Astrocyte (in vitro differentiated cells and primary cell): Measurements from ENCODE around the gene MOB3C. TPM values are rescaled to one million over a fixed set of nuclear protein-coding genes. Genes with fewer than 3 reads are reported as not detected.

Source experiments
- total RNA-seq: library from RNA; stranded (reverse); gene quantifications from 2 replicates; pipeline ENCODE4 v1.2.1, GENCODE V29; 2021

Gene MOB3C
- total RNA-seq, 1 donor from 2014 or later: 4.8 TPM

Other genes starting within 250 kb of the MOB3C start
- gene FAAH, start 222.5 kb downstream of the MOB3C start, total RNA-seq: 1.2 and 1.9 TPM in 2 replicates
- gene DMBX1, start 127.0 kb downstream of the MOB3C start, total RNA-seq: 0.07 and 0.29 TPM in 2 replicates
- gene KNCN, start 65.2 kb downstream of the MOB3C start, total RNA-seq: not detected in 2 replicates
- 22.8 and 26.9 TPM in 2 replicates for gene MKNK1, start 12.5 kb downstream of the MOB3C start, total RNA-seq
- gene ATPAF1, start 51.6 kb upstream of the MOB3C start, total RNA-seq: 19.3 and 20.2 TPM in 2 replicates
- gene TEX38, start 55.0 kb upstream of the MOB3C start, total RNA-seq: not detected in 2 replicates
- gene EFCAB14, start 102.3 kb upstream of the MOB3C start, total RNA-seq: 47.3 and 50.7 TPM in 2 replicates
- gene CYP4B1, start 182.2 kb upstream of the MOB3C start, total RNA-seq: not detected in 2 replicates